Mucosa of descending colon (tissue), 3 donors: Measurements from ENCODE around the gene CACNA1D. TPM values are rescaled to one million over a fixed set of nuclear protein-coding genes. Genes with fewer than 3 reads are reported as not detected.

Experiments used
- ATAC-seq: fragments of 200-7000 bp; cut with Tn5 transposase; one replicate; pipeline ENCODE4 v1.9.1; 2020; ENCODE audit warnings: mild to moderate bottlenecking, moderate library complexity
- DNase-seq, 3 donors: peaks; one replicate each; pipeline ENCODE4 v3.0.0-alpha.2; 2020
- H3K36me3 ChIP-seq: fragments of 200-600 bp; one replicate; pipeline ENCODE4 v1.8.0; 2021; ENCODE audit warnings: low read depth, mild to moderate bottlenecking
- H3K4me1 ChIP-seq: fragments of 200-600 bp; one replicate; pipeline ENCODE4 v1.8.0; 2021; ENCODE audit warnings: low read depth, mild to moderate bottlenecking
- H3K4me3 ChIP-seq: fragments of 200-600 bp; one replicate; pipeline ENCODE4 v1.8.0; 2021; ENCODE audit warnings: mild to moderate bottlenecking
- H3K9me3 ChIP-seq: fragments of 200-600 bp; one replicate; pipeline ENCODE4 v1.8.0; 2021; ENCODE audit warnings: mild to moderate bottlenecking
- intact Hi-C, 2 donors: fragments of 100-400 bp; cut with DNase I in 1 of 2; cut with micrococcal nuclease in 1 of 2; formaldehyde crosslinking; loops; one replicate each; pipeline versions ENCODE4 v1.11.0 to v1.11.1; 2022; cut with DNase I, micrococcal nuclease
- total RNA-seq, 3 donors: library from RNA; stranded (reverse); fragmentation: NEBNext Ultra II Directional in 2 of 3; extraction: Animal tissue kit (Norgen Biotek cat#: 25700) in 2 of 3; gene quantifications; one replicate each; pipeline versions ENCODE4 v1.2.1 to v1.2.4, GENCODE V29; 2021 to 2023
- TF ChIP-seq, protein P1 (sequence below): fragments of 200-600 bp; IDR thresholded peaks from one replicate; pipeline ENCODE4 v1.8.0; 2022; ENCODE audit warnings: antibody characterized with exemption, mild to moderate bottlenecking
- donor health status: DM: no; HTN: no; CAD: no; lungs with moderate emphysema.
- donor health status: DM: no; HTN: no; CAD: no.
- donor health status: DM: no; HTN: yes; CAD: no.

Gene CACNA1D
- total RNA-seq, 3 donors from 2014 or later, result 13.8 to 38.1 (median 22.2) TPM

DNA sequence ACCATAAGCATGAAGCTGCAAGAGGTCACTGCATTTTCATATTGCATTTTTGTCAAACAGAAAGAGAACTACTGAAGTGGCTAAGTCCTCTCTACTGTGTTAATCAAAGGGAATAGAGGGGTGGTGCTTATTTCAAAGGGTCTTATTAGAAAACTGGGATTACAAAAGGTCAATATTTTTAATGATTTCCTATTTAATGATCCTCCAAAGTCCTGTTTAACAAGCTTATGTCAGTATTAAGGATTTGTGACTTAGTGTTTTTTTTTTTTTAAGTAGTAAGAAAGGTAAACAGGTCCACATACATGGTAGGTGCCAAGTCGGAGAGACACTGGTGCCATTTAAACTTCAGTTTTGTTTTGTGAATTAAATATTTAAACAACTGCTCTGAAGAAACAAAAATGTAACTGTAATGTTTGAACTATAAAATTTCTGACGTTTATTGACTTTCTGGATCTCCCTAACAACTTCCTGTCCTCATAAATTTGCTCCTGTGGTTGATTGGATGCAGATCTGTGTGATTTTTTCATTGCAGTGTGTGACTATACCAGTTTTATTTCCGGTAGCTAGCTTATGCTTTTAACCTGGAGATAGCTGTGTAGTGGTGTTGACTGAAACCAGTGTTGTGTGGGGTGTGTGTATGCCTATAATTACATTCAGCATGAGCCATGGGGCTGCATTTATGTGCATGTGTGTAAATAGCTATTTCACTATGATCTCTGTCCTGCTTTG is 8.6 kb upstream of the CACNA1D start:
- intact Hi-C loops, result no loop called here
- ATAC-seq, result peak; percentile 97
- no peak overlapping the region for H3K4me3 ChIP-seq
- TF ChIP-seq, protein P1, sequence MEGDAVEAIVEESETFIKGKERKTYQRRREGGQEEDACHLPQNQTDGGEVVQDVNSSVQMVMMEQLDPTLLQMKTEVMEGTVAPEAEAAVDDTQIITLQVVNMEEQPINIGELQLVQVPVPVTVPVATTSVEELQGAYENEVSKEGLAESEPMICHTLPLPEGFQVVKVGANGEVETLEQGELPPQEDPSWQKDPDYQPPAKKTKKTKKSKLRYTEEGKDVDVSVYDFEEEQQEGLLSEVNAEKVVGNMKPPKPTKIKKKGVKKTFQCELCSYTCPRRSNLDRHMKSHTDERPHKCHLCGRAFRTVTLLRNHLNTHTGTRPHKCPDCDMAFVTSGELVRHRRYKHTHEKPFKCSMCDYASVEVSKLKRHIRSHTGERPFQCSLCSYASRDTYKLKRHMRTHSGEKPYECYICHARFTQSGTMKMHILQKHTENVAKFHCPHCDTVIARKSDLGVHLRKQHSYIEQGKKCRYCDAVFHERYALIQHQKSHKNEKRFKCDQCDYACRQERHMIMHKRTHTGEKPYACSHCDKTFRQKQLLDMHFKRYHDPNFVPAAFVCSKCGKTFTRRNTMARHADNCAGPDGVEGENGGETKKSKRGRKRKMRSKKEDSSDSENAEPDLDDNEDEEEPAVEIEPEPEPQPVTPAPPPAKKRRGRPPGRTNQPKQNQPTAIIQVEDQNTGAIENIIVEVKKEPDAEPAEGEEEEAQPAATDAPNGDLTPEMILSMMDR, result no peak
- DNase-seq, result peak in 1 of 3 donors; percentile 52
- no peaks in the 10 kb centered on the region for H3K9me3 ChIP-seq
- H3K36me3 ChIP-seq, result no peaks in the 10 kb centered on the region
- peaks cover 5% of the 10 kb centered on the region for H3K4me1 ChIP-seq

DNA sequence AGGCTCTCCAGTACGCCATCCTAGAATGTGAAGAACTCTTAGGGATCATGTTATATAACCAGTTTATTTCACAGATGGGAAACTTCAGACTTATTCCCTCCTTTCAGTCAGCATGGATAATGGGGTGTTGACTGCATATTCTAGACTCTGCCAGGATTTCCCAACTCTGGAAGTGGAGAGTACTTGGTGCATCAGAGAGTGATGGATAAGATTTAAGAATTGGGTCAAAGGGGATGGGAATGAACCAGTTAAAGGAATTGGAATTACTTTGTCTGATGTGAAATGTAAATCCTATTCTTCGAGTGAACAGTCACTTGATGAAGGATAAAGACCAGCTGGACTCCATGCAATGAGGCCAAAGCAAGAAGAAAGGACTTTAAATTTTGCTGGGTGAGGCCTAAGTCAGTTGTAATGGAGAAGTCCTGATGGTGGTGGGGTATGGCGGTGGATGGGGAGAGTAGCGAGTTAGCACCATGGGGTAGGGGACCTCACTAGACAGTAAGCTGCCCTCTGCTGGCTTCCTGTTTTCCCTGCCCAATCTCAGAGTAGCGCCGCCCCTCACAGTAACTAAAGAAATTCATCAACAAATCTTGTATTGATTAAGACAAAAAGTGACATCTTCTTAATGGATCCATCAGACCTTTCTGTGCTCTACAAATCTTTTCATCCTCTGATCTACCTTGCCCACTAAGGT is 7.3 kb upstream of the CACNA1D start:
- Histone ChIP-seq H3K36me3 (no peaks in the 10 kb centered on the region), H3K4me3 (no peak overlapping the region), H3K9me3 (no peaks in the 10 kb centered on the region), H3K4me1 (peaks cover 5% of the 10 kb centered on the region)
- intact Hi-C loops, result no loop called here
- ATAC-seq (no peak), DNase-seq (no peak)
- TF ChIP-seq, protein P1, result no peak

DNA sequence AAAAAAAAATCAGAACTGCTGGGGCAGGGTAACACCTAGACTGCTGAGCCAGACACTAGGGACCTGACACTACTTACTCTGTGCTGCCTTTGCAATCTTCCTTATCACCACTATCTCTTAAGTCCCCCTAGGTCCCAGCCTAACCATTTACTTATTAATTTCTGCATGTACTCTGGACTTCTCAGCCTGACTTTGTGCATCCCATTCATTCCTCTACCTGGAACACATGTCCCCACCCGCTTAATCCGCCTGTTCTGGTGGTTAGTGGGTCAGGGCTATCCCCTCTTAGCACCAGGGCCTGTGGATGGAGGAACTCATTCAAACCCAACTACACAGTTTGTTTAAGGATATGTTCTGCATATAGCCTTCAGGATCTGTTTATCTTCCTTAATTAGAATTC is 5.0 kb upstream of the CACNA1D start:
- ATAC-seq (no peak), DNase-seq (no peak)
- intact Hi-C loops, result no loop called here
- H3K4me1 ChIP-seq, result peaks cover 5% of the 10 kb centered on the region
- no peak overlapping the region for H3K4me3 ChIP-seq
- H3K36me3 ChIP-seq, result no peaks in the 10 kb centered on the region
- TF ChIP-seq, protein P1, result no peak
- no peaks in the 10 kb centered on the region for H3K9me3 ChIP-seq

DNA sequence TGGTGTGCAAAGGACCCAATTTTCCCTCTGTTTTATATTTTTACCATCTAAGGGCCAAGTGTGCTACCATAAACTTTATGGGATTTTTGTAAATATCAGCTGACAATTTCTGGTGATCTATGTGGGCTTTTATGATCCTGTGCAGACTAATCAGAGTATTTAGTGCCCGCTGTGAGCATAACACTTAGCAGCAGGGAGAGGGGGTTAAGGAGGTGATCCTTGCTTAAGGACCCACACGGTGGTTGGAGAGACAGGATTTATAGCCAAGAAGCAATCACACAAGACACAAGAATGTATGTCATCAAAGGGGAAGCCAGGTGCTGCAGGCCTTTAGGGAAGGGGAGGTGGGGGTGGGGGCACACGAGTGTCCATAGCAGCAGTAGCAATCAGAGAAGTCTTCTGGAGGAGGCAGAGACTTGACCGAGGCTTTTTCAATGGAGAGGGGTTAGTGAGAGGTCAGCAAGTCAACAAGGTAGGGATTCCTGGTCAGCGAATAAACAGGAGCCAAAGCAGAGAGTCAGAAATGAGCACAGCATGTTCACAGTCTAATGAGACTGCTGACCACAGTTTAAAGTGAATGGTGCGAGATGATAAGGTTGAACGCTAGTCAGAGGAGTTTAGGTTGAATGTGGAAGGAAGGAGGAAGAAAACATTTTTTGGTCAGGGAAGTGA is 4.5 kb upstream of the CACNA1D start:
- DNase-seq, result no peak
- no peak overlapping the region for H3K4me3 ChIP-seq
- no peaks in the 10 kb centered on the region for H3K9me3 ChIP-seq
- H3K4me1 ChIP-seq, result peaks cover 5% of the 10 kb centered on the region
- intact Hi-C loops, result no loop called here
- TF ChIP-seq, protein P1, result no peak
- H3K36me3 ChIP-seq, result no peaks in the 10 kb centered on the region
- no peak for ATAC-seq

DNA sequence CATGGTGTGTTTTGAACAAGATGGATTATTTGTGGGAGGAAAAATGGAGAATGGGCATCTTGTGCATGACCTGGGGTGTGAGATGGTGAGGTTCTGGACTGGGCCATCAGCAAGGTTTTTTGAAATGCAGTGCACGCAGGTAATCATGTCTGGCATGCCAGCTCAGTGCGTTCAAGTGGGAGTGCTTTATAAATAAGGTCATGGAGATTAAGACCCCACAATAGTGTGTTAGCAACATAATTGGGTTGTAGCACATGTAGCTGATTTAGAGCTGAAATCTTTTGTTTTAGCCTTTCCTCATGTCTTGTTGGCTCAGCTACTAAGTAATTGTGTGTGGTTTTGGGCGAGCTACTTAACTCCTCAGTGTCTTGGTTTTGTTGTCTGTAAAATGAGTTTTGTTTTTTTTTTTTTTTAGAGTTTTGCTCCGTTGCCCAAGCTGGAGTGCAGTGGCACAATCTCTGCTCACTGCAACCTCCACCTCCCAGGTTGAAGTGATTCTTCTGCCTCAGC is 3.9 kb upstream of the CACNA1D start:
- no peak for DNase-seq
- Histone ChIP-seq H3K9me3 (no peaks in the 10 kb centered on the region), H3K36me3 (no peaks in the 10 kb centered on the region), H3K4me3 (no peak overlapping the region), H3K4me1 (peaks cover 10% of the 10 kb centered on the region)
- intact Hi-C loops, result no loop called here
- ATAC-seq, result no peak
- TF ChIP-seq, protein P1, result no peak
